GM12878 (cell line): ENCODE results near the gene SUSD1.

ENCODE experiments used
- ATF7 ChIP-seq: fragments of 450-650 bp; IDR thresholded peaks from 2 replicates; pipeline ENCODE4 v1.6.1; 2016; ENCODE audit warnings: low read depth, mild to moderate bottlenecking
- CBFB ChIP-seq: IDR thresholded peaks from 2 replicates; pipeline ENCODE4 v1.6.1; 2016; ENCODE audit warnings: antibody characterized with exemption, low read depth
- CREB1 ChIP-seq: IDR thresholded peaks from 2 replicates; pipeline ENCODE4 v1.6.1; 2012; ENCODE audit warnings: low read depth, mild to moderate bottlenecking, inconsistent platforms
- CTCF ChIP-seq, 3 experiments: IDR thresholded peaks in 2 of 3; conservative IDR thresholded peaks in 1 of 3; 2 replicates each; pipeline ENCODE4 v1.5.1; 2011; ENCODE audit warnings: low read depth in 3 of 3, low read length in 3 of 3, mild to moderate bottlenecking in 3 of 3, control low read depth in 2 of 3, moderate library complexity in 2 of 3, inconsistent platforms in 1 of 3, mixed read lengths in 1 of 3; ENCODE audit not compliant: control insufficient read depth in 2 of 3, insufficient read depth in 1 of 3; ENCODE audit errors: extremely low read depth in 1 of 3
- ELK1 ChIP-seq: IDR thresholded peaks from 2 replicates; pipeline ENCODE4 v1.6.1; 2012; ENCODE audit warnings: low read depth, low read length, improper control_type of control experiment
- POLR2A ChIP-seq: IDR thresholded peaks from 2 replicates; pipeline ENCODE4 v1.6.1; 2011; ENCODE audit warnings: low read depth, mild to moderate bottlenecking, low read length

GRCh38 chr9:112137066-112137465 lies 38.0 kb downstream of the SUSD1 start:
- TF ChIP-seq ATF7 (no peak), CREB1 (no peak), ELK1 (no peak), CTCF (IDR thresholded peaks at IDR 0.05 in 2 of 3, conservative IDR thresholded peaks at IDR 0.05 in 1 of 3; ENCODE audit: control insufficient read depth in 2 of 3, extremely low read depth in 1 of 3, insufficient read depth in 1 of 3, low read depth in 3 of 3, low read length in 3 of 3) (no peak), CBFB (no peak), POLR2A (no peak)
